ENCODE results near the gene KAZN.

The KAZN gene

GRCh38 chr1:15107058-15107687 lies 508.7 kb downstream of the KAZN start:
- no peak for DNase-seq

- no peak for DNase-seq
These were observed 509.4 kb downstream of the KAZN start for GRCh38 chr1:15107911-15108310.

GRCh38 chr1:15110128-15110866 lies 511.8 kb downstream of the KAZN start:
- no peak for DNase-seq

GRCh38 chr1:15110867-15111230 lies 512.4 kb downstream of the KAZN start:
- no peak for DNase-seq

GRCh38 chr1:15113146-15113545 lies 514.7 kb downstream of the KAZN start:
- DNase-seq, result no peak

- no peak for DNase-seq
These were observed 516.4 kb downstream of the KAZN start for GRCh38 chr1:15114884-15115283.

- no peak for DNase-seq
These were observed 517.3 kb downstream of the KAZN start for GRCh38 chr1:15115542-15116330.

GRCh38 chr1:15116966-15117365 lies 518.5 kb downstream of the KAZN start:
- DNase-seq, result no peak

GRCh38 chr1:15117671-15118325 lies 519.3 kb downstream of the KAZN start:
- DNase-seq, result no peak

- DNase-seq, result no peak
These were observed 520.1 kb downstream of the KAZN start for GRCh38 chr1:15118579-15118978.

- no peak for DNase-seq
These were observed 521.9 kb downstream of the KAZN start for GRCh38 chr1:15120251-15120945.

GRCh38 chr1:15122331-15122730 lies 523.8 kb downstream of the KAZN start:
- DNase-seq, result no peak

GRCh38 chr1:15123270-15123669 lies 524.8 kb downstream of the KAZN start:
- DNase-seq, result no peak

GRCh38 chr1:15123925-15124324 lies 525.4 kb downstream of the KAZN start:
- no peak for DNase-seq

- DNase-seq, result no peak
These were observed 526.0 kb downstream of the KAZN start for GRCh38 chr1:15124362-15125100.

GRCh38 chr1:15125101-15125745 lies 526.7 kb downstream of the KAZN start:
- DNase-seq, result no peak

- no peak for DNase-seq
These were observed 529.6 kb downstream of the KAZN start for GRCh38 chr1:15128077-15128476.

- peak; percentile 56 for DNase-seq
These were observed 530.2 kb downstream of the KAZN start for GRCh38 chr1:15128520-15129313.

- DNase-seq, result no peak
These were observed 531.5 kb downstream of the KAZN start for GRCh38 chr1:15129944-15130343.

- no peak for DNase-seq
These were observed 532.1 kb downstream of the KAZN start for GRCh38 chr1:15130607-15131006.

GRCh38 chr1:15132965-15133364 lies 534.5 kb downstream of the KAZN start:
- no peak for DNase-seq
